ENCODE results near the gene SERPINA12.
"Not testable (repeated sequence)": the region's sequence is repeated elsewhere in the genome, so short reads cannot be mapped to it uniquely, and the experiment has no call there.

SERPINA12 gene

DNA sequence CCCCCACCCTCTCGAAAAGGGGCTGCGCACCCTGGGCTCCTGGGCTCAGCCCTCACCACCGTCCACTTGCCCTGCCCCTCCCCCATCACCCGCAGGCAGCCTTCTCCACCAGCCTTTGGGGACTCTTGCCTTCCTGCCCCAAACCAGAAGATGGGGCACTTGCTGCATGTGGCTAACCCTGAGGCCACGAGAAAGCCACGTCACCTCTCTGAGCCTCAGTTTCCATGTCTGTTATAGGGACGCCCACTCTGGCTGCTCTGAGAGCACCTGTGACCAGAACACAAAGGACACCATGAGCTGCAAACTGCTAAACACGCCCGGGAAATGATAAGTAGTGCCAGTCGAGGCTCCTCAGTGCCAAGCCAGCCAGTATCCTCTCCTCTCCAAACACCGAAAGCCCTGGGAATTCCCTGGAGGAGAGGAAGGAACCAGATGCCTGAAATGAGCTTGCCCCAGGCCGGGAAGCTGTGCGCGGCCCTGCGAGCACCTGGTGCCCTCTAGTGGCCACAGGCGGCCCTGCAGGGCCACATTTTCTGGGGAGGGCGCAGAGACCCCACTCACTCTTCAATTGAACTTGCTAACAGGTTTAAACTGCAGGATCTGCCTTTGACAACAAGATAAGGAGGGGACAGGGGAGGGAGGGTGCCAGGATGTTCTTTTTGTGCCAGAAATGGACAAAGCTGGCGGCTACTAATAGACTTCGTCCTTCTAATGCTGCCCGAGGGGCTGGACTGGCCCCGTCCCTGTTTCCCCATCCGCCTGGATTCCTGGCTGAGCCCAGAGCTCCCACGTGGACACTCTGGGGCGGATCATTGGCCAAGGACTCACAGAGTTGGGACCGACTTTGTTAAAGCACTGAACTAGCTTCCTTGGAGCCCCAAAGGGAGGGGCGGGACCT lies 23.1 kb downstream of the SERPINA12 start:
- no peak for DNase-seq

DNA sequence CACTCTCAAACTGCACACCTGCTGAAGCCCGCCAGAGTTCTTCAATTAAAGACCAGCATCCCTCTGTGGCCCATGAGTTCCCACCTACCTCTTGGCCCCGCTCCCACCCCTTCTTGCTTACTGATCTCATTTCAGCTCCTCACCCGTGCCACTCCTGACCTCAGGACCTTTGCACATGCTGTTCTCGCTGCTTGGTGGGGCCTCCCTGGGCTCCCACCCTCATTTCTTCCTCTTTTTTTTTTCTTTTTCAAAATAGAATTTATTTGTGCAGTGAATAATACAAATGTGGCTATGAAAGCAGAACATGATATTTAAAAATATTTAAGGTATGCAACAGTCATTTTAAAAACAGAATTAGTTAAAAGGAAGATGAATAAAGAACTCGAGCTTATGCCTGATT lies 24.8 kb downstream of the SERPINA12 start:
- DNase-seq = no peak

DNA sequence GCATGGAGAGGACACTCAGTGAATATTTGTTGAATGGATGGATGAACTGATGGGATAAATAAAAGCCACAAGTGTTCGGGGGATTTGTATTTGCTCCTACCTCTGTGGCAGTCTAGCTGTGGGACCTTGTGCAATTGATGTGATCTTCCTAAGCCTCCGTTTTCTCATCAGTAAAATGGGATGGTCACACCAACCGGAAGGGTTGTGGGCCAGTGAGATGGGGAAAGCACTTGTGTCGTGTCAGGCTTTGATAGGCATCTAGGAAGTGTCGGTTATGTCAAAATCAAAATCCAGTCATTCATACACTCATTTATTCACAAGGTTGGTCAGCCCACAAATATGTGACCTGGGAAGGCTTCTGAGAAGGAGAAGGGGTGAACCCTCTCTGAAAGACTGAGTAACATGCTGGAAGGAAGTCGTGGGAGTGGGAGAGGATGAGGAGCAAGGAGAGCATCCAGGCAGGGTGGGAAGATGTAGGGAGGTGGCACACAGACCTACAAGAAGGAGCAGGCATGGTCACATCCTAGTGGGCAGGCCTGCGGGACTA lies 25.5 kb downstream of the SERPINA12 start:
- DNase-seq = no peak

DNA sequence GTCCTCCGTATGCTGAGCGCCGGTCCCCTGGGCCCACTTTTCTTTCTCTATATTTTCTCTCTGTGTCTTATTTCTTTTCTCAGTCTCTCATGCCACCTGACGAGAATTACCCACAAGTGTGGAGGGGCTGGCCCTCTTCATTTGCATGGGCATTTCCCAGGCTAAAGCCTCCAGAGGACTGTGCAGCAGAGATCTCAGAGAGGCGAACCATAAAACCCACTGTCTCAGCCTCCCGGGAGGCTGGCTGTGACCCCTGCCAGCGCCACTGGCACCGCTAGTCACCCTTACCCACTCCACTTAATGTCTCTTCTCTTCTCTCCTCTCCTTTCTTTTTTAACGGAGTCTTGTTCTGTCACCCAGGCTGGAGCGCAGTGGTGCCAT lies 26.2 kb downstream of the SERPINA12 start:
- DNase-seq = no peak

DNA sequence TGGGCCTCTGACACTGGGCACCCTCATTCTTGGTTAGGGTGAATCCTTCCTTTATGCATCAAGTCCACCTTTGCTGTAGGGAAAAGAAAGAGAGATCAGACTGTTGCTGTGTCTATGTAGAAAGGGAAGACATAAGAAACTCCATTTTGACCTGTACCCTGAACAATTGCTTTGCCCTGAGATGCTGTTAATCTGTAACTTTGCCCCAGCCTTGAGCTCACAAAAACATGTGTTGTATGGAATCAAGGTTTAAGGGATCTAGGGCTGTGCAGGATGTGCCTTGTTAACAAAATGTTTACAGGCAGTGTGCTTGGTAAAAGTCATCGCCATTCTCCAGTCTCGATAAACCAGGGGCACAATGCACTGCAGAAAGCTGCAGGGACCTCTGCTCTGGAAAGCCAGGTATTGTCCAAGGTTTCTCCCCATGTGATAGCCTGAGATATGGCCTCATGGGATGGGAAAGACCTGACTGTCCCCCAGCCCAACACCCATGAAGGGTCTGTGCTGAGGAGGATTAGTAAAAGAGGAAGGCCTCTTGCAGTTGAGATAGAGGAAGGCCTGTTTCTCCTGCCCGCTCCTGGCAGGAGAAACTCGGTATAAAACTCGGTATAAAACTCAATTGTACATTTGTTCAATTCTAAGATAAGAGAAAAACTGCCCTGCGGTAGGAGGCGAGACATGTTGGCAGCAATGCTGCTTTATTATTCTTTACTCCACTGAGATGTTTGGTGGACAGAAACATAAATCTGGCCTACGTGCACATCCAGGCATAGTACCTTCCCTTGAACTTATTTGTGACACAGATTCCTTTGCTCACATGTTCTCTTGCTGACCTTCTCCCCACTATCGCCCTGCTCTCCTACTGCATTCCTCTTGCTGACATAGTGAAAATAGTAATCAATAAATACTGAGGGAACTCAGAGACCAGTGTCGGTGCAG lies 26.9 kb downstream of the SERPINA12 start:
- not testable (repeated sequence) for DNase-seq

DNA sequence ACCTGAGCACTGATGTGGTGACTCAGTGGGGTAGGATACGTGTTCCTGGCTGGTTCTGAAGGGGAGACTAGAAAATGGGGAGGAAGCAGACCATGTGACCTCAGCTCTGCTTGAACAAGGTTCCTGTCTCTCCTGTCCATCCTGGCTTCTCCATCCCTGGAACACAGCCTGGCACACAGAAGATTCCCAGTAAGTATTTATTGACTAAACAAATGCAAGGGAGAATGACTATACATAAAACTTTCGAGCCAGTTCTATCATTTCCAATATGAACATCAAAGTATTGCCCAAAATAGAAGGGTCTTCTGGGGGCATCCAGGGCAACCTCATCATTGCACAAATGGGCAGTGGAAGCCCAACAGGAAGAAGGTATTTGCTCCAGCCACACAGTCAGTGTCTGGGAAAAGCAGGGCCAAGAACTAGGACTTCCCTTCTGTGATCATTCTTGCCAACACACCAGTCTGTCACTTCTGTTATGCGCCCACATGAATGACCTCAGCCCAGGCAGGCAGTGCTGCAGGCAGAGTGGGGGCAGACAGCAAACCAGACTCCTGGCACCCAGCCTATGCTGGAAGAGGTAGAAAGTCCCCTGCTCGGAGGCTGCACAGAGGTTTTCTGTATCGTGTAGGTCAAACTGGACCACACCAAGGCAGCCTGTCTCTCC lies 27.7 kb downstream of the SERPINA12 start:
- no peak for DNase-seq

DNA sequence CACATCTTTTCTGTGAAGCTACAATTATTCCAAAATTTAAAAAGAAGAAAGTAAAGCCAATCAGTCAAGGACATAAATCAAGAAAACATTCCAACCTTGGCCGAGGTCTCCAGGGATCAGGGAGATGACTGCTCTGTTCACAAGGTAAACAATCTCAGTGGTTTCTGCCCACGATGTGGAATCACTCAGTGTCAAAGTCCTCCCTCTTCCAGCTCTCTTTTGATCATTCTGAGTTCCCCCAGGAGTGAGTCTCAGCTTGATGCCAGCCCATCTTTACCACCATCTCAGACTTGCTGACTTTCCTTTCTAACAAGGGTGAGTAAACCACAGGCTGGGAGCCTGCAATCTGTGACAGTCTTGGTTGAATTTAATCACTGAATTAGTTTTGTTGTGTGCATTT lies 28.5 kb downstream of the SERPINA12 start:
- no peak for DNase-seq

DNA sequence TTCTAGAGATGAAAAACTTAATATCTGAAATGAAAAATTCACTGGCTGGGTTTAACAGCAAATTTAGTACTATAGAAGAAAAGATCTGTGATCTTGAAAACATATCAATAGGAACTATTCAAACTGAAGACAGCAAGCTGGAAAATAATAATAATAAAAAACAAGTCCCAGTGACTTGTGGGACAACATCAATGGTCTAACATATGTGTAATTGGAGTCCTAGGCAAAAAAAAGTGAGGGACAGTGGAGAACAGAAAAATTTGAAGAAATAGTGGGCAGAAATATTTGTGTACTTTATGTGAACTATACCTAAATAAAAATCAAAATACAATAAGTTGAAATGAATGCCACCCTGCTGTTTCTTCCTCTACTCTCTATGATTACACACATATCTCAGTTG lies 30.8 kb downstream of the SERPINA12 start:
- DNase-seq = no peak

DNA sequence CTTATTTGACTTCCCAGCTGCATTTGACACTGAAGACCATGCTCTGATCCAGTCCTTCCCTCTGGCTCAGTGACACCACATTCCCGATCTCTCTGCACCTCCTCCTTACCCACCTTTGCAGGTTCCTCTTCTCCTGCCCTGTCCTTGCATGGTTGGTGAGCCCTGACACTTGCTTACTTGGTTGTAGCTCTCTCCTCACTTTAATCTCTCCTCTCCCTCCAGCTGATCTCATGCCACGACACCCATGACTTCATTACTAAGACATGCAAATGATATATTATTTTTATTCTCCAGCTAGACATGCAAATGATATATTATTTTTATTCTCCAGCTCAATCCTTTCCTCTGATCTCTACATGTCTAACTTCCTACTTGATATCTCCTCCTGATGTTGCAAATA lies 33.2 kb downstream of the SERPINA12 start, which contains the start of gene SERPINA9:
Gene SERPINA9 (minus strand): TSS at position 175 of the 400 bp plus-strand sequence. CDS start 6,357 bp downstream, outside the sequence.
- DNase-seq = no peak

DNA sequence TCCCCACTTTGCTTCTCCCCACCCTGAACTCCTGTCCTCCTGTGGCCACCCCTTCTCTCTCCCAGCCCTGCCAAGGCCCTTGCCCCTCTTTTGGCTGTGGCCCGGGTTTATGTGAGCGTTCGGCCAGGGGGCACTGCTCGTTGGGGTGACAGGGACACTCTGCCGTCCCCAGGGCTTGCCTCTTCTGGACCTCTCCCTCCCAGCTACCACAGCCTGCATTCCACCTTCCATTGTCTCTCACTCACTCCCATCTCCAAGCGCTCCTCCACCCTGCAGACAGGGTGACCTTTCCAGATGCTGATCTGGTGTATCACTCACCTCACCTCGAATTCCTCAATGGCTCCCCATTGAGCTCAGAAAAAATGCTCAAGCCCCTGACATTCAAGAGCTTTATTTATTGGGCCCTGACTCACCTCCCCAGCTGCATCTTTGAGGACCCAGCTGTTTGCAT lies 34.7 kb downstream of the SERPINA12 start:
- DNase-seq = no peak

DNA sequence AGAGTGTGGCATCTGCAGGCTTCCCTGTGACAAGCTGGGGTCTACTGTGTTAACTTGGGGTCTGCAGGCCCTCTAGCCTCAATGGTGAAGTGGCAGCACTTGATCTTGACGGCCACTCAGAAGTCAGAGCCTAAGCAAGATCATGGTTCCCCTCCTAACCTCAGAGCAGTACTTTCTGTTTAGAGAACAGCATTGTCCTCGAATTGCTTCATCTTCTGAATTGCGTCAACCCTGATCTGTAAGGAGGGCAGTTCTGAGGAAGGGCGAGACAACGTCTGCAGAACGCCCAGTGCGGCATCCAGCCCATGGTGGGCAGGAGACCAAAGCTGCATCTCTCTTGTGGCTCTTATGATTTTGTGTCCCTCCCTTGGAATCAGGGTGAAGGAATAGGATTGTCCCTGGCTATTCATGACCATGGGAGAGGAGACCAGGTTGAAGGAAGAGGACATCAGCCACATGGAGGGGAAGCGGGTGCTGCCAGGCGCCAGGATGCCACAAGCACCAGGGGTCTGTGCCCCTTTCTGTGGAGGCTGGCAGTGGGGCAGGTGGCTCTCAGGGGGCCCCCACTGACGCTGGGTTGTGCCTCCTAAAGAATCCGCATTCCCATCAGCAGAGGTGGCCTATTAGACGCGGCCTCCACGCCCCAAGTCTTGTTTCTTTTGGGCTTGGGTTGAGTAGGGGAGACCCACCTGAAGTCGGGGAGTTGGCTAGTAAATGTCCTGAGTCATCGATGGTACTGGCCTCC lies 35.4 kb downstream of the SERPINA12 start:
- no peak for DNase-seq

DNA sequence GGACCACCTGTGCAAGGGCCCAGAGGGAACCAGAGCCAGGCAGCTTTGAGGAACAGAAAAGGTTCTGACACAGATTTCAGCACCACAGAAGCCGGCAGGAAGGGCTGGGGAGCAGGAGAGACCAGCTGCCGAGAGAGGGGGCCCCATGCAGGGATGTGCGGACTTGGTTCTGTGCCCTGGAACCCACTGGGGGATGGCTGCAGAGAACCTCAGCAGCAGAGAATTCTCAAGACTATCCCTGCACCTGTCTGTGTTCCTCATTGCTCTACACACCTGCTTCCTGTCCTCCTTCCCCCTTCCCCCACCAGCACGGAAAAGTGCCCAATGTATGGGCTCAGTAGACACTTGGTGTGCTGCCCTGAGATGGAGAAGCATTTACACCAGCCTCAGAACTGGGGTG lies 36.4 kb downstream of the SERPINA12 start:
- DNase-seq = no peak

DNA sequence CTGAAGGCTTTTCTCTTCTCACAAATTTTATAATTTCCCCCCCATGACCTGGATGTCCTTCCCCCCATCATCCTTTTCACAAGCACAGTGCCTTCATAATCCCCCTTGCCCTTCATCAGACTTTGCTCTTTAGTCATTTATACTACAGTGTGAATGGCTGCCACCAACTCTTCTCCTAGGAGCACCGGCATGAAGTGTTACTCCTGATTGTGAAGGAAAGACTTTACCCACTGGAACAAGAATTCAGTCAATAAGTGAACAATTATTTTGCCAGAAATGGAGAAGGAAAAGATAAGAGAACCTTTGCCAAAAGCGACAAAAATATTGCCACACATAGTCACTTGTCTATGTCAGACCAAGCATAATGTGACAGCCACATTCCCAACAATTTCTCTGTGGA lies 38.2 kb downstream of the SERPINA12 start:
- DNase-seq = no peak

DNA sequence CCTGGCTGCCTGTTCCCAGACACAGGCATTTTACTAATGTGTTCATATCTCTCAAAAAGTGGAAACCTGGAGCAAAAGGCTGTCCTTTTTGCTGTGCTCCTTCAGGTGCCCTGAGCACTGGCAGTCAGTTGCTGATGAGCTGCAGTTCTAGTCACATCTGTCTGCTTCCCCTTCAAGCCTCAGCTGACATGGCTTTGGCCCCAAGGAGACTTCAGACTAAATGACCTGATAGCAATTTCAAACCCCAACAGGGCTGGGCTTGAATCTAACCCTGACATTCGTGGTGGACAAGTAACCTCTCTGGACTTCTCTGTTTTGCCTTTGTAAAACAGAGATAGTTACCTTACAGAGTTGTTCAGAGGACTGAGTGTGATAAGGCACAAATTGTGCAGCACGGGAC lies 39.0 kb downstream of the SERPINA12 start:
- DNase-seq = no peak

DNA sequence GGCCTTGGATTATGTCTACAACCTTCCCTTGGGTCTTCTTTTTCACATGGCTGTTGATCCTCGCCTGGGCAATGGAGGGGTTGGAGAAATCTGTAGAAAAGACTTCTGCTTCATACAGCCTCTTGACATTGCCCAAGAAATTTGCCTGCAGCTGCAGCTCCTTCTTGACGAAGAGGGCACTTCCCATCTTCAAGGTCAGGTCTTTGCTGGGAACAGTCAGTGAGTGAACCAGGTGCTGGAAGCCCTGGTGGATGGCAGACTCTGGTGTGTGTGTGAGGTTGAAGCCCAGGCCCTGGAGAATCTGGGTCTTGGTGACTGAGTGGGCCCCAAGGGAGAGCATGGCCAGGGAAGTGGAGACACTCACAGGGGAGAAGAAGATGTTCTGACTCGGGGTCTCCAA lies 40.0 kb downstream of the SERPINA12 start:
- no peak for DNase-seq

DNA sequence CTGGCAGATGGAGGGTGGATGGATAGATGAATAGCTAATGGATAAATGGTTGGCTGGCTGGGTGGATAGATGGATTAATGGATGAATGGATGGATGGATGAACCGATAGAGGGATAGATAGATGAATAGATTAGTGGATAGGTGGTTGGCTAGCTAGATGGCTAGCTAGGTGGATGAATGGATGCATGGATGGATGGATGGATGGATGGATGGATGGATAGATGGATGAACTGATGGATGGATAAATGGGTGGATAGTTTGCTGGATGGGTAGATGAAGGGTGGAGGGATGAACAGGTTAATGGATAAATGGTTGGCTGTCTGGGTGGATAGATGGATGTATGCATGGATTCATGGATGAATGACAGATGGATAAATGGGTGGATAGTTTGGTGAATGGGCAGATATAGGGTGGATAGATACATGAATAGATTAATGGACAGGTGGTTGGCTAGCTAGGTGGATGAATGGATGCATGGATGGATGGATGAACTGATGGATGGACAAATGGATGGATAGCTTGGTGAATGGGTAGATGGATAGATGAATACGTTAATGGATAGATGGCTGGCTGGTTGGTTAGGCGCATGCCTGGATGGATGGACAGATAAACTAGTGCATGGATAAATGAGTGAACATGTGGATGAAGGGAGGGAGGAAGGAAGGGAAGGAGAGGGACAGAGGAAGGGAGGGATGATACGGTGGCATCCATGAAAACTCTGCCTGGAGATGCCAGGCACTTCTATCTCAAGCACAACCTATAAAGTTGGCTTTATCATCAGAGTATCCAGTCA lies 41.3 kb downstream of the SERPINA12 start:
- no peak for DNase-seq

DNA sequence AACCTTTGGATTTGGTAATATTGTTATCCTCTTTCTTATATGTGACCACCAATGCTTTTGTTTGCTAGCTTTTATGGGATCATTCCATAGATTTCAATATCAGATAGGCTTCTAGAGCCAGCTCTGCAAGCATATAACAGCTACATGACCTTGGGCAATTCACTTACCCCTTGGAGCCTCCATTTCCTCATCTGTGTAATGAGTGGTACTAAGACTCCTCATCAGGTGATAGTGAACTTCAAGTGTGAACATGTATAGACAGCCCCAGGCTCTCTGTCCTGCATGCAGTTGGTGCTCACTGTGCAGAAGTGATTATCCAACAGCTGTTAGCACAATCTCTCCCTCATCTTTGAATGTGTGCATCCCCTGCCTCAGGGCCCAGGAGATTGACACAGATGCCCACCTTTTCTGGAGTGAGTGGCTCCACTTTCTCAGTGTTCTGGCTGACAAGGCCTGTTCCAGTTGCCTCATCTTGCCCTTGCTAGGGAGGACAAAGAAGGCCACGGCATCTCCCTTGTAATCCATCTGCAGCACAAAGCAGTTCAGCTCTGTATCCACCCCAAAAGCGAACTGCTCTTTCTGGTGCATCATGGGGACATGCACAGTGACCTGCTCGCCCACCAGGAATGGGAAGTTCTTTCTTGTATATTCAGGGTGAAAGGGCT lies 42.4 kb downstream of the SERPINA12 start:
- no peak for DNase-seq

DNA sequence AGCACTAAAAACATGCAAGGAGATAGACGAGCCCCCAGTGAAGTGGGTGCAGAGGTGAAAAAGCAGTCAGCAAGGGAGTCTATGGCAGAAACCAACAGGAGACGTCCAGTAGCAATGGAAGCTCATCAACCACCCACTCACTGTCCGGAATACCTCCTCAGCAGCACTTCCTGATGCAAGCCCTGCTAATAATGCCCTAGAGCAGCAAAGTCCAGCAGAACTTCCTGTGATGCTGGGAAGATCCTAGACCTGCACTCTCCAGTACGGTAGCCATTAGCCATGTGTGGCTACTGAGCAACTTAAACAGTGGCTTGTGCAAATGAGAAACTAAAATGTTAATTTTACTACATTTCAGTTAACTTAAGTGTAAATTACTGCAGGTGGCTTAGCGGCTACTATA lies 44.2 kb downstream of the SERPINA12 start:
- DNase-seq = no peak

DNA sequence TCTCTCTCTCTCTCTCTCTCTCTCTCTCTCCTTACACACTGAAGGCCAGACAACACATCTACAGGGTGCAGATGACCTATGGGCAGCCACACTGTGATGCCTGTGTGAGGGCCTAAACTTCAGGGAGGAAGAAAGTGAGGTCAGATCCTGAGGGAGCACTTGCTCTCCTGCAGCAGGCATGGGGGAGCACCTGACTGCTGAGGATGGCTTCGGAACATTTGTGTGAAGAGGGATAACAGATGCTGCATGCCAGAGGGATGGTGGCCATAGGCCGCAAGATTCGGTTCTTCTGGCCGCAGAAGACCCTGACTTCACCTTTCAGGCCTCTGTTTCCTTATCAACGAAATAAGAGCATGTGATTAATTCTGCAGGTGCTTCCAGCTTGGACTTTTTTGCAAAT lies 45.0 kb downstream of the SERPINA12 start:
- no peak for DNase-seq

DNA sequence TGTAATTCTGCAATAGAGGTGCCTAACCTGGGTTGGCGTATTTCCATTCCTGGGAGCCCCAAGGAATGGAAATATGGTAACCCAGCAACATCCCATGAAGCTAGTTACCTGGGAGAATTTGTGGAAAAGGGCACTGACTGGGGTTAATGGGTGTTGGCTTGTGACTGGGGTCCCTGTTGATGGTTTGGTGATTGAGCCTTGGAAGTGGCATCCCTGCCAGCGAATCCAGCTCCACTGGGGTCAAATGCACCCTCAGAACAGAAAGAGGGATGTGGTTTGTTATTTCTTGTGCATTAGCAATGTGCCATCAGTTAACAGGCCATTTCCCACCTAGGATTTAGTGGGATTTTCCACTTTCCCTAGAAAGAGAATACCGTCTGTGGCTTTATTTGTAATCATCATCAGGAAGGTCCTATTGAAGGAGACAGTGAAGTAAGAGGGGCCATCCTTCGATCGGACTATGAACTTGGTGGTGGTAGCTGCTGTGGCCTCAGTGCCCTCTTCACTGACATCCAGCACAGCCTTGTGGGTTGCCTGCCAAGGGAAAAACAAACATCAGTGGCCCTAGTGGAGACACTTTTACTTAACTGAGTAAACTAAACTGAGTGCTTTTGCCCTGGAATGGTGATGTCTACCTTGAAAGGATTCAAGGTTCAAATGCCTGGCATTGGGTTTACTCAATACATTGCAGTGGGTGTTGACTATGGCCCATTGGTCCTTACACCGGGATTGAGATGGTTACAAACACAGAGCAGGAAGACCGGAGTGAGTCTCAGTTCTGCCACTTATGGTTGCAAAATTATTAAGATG lies 46.3 kb downstream of the SERPINA12 start:
- DNase-seq = no peak
